ENCODE results near the gene MRTFB.

MRTFB gene

GRCh38 chr16:14205666-14206065 lies 134.5 kb downstream of the MRTFB start:
- TF ChIP-seq REST (IDR thresholded peaks at IDR 0.05; ENCODE audit: insufficient replicate concordance, low read depth) = no peak
- TF ChIP-seq GABPA (IDR thresholded peaks at IDR 0.05; ENCODE audit: low read depth) = no peak
- no peak for TF ChIP-seq POLR2AphosphoS5 (IDR thresholded peaks at IDR 0.05; ENCODE audit: low read depth)
- no peak for TF ChIP-seq CTCF (IDR thresholded peaks at IDR 0.05; ENCODE audit: insufficient read depth, low read length)
- no peak for TF ChIP-seq SPI1 (IDR thresholded peaks at IDR 0.05; ENCODE audit: borderline replicate concordance, low read depth)
- Histone ChIP-seq H3K4me3 (replicated peaks; ENCODE audit: insufficient read depth, low read length) (no peak overlapping the region), H3K27ac (replicated peaks) (no peak overlapping the region), H3K27me3 (ENCODE audit: insufficient read depth, poor library complexity, severe bottlenecking) (no peaks in the 10 kb centered on the region)
- DNase-seq (ENCODE audit: low read depth in 1 of 2, low spot score in 1 of 2) = no peak

GRCh38 chr16:14211856-14212543 lies 140.9 kb downstream of the MRTFB start:
- no peak for DNase-seq (ENCODE audit: low read depth in 1 of 2, low spot score in 1 of 2)
- Histone ChIP-seq H3K27ac (replicated peaks) (no peak overlapping the region), H3K4me3 (replicated peaks; ENCODE audit: insufficient read depth, low read length) (no peak overlapping the region), H3K27me3 (ENCODE audit: insufficient read depth, poor library complexity, severe bottlenecking) (no peaks in the 10 kb centered on the region)
- TF ChIP-seq GABPA (IDR thresholded peaks at IDR 0.05; ENCODE audit: low read depth) (no peak), SPI1 (IDR thresholded peaks at IDR 0.05; ENCODE audit: borderline replicate concordance, low read depth) (no peak), POLR2AphosphoS5 (IDR thresholded peaks at IDR 0.05; ENCODE audit: low read depth) (no peak), CTCF (IDR thresholded peaks at IDR 0.05; ENCODE audit: insufficient read depth, low read length) (no peak), REST (IDR thresholded peaks at IDR 0.05; ENCODE audit: insufficient replicate concordance, low read depth) (no peak)

- Histone ChIP-seq H3K27ac (replicated peaks) (no peak overlapping the region), H3K4me3 (replicated peaks; ENCODE audit: insufficient read depth, low read length) (no peak overlapping the region), H3K27me3 (ENCODE audit: insufficient read depth, poor library complexity, severe bottlenecking) (no peaks in the 10 kb centered on the region)
- DNase-seq (ENCODE audit: low read depth in 1 of 2, low spot score in 1 of 2) = no peak
- TF ChIP-seq SPI1 (IDR thresholded peaks at IDR 0.05; ENCODE audit: borderline replicate concordance, low read depth) (no peak), REST (IDR thresholded peaks at IDR 0.05; ENCODE audit: insufficient replicate concordance, low read depth) (no peak), CTCF (IDR thresholded peaks at IDR 0.05; ENCODE audit: insufficient read depth, low read length) (no peak), GABPA (IDR thresholded peaks at IDR 0.05; ENCODE audit: low read depth) (no peak), POLR2AphosphoS5 (IDR thresholded peaks at IDR 0.05; ENCODE audit: low read depth) (no peak)
Observed at GRCh38 chr16:14215941-14216340, 144.8 kb downstream of the MRTFB start.

Measured in HL-60 (cell line).